Measurements from ENCODE around the gene HS1BP3.

Gene HS1BP3

GRCh38 chr2:20645761-20646160, 5.1 kb downstream of the HS1BP3 start:
- no peak for DNase-seq (ENCODE audit: low read depth)

- DNase-seq (ENCODE audit: low read depth), result no peak
Measured at GRCh38 chr2:20645301-20645701, 5.6 kb downstream of the HS1BP3 start.

- no peak for DNase-seq (ENCODE audit: low read depth)
Measured at GRCh38 chr2:20643826-20644225, 7.1 kb downstream of the HS1BP3 start.

GRCh38 chr2:20643060-20643459, 7.8 kb downstream of the HS1BP3 start:
- no peak for DNase-seq (ENCODE audit: low read depth)

GRCh38 chr2:20642055-20642971, 8.6 kb downstream of the HS1BP3 start:
- DNase-seq (ENCODE audit: low read depth), result peak; percentile 51

DNA sequence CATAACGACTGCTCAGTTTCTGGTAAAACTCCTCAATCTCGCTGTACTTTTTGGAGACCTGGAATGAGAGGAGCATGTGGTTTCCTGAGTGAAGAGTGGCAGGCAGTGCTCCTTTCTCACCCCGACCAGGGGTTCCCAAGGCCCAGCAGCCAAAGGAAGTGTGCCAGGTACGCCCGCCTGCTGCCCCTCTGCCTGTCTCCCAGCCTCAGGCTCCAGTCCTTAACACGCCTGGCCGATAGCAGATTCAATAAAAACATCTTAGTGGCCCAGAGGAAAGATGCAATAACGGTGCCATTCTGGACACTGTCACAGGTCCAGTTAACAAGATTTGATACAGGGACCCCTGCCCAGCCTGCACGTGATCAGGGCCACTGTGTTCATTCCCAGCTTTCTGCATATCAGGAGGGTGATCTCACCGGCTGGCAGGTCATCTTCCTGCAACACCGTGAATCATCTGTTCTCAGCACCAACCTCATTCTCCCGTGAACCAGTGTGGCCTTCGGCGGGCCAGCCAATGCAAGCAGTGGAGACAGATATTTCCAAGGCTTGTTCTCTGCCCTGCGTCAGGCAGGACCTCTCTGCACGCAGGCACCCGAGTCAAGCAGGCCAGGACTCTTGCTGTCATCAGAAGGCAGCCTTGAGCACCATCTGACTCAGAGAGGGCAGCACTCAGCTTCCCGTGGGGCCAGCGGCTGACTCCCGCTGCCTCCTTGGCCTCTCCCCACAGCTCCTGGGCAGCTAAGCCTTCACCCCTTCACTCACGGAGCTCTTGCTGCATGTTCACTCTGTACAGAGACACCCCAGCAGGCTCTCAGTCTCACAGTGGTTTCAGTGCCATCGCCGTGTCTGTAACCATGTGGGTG, 9.5 kb downstream of the HS1BP3 start:
- no peak for DNase-seq (ENCODE audit: low read depth)

- DNase-seq (ENCODE audit: low read depth), result no peak
Measured at GRCh38 chr2:20640411-20641122, 10.3 kb downstream of the HS1BP3 start.

- DNase-seq (ENCODE audit: low read depth), result no peak
Measured at GRCh38 chr2:20638646-20639430, 12.1 kb downstream of the HS1BP3 start.

- DNase-seq (ENCODE audit: low read depth), result no peak
Measured at GRCh38 chr2:20638014-20638413, 12.9 kb downstream of the HS1BP3 start.

DNA sequence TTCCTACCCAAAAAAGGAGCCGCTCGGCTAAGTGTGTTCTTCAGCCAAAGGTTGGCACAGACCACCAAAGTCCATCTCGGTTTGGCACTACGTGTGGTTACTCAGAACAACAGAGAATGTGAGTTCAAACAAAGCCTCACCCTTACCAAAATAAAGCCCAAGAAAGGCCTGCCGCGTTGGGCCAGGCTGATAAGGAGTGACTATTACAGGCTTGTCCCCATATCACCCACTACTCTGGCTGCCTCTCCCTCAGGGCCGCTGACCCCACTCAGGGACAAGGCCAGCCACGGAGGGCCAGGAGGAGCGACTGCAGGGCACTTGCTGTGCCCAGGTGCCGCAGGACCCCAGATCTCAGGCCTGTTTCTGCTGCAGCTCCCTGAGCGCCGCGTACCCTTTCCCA, 13.8 kb downstream of the HS1BP3 start:
- DNase-seq (ENCODE audit: low read depth), result no peak

- DNase-seq (ENCODE audit: low read depth), result no peak
Measured at GRCh38 chr2:20635675-20636584, 15.0 kb downstream of the HS1BP3 start.

- DNase-seq (ENCODE audit: low read depth), result no peak
Measured at GRCh38 chr2:20635113-20635510, 15.8 kb downstream of the HS1BP3 start.

- DNase-seq (ENCODE audit: low read depth), result no peak
Measured at GRCh38 chr2:20634507-20635112, 16.3 kb downstream of the HS1BP3 start.

DNA sequence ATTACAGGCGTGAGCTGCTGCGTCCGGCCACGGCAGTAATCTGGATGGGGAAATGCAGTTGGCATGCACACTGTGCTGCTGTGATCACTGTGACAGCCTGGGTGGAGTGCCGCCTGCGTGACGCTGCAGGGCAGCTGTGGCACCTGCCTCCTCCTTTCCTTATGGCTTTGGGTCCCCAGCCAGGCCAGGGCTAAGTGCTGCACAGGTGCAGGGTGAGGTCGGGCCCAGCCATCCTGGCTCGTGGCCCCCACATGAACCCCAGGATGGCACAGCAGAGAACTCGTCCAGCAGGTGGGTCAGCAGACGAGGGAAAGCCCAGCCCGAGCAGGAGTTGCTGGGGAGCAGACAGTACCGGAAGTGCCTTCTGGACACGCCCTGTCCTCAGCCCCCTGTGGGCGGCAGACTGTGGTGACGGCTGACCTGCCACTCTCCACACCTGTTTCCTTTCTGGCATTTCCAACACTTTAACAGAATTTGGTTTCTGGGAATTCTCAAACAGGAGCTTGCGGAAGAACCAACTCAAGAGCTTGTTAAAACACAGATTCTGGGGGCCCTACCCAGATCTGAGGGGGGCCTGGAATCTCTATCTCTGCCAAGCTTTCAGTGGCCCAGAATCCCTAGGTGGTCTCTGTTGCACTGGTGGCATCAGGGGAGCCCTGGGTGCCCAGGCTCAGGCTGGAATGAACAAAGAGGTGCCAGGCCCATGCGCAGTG, 16.9 kb downstream of the HS1BP3 start:
- no peak for DNase-seq (ENCODE audit: low read depth)

DNA sequence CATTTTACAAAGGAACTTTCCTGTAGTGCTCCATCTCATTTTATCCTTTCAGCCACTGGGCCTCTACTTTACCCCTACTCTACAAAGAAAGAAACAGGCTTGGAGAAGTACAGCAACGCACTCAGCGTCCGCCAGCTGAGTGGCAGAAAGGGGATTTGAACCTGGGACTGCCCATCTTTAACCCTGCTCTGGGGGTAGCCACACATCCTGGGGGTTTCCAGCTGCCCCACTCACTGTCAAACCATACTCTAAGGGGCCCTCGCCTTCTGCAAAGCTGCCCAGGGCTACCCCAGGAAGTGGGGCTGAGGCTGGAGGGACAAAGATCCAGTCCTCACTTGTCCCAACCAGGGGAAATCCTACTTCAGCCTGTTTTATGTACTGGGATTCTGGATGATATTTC, 17.9 kb downstream of the HS1BP3 start:
- DNase-seq (ENCODE audit: low read depth), result no peak

DNA sequence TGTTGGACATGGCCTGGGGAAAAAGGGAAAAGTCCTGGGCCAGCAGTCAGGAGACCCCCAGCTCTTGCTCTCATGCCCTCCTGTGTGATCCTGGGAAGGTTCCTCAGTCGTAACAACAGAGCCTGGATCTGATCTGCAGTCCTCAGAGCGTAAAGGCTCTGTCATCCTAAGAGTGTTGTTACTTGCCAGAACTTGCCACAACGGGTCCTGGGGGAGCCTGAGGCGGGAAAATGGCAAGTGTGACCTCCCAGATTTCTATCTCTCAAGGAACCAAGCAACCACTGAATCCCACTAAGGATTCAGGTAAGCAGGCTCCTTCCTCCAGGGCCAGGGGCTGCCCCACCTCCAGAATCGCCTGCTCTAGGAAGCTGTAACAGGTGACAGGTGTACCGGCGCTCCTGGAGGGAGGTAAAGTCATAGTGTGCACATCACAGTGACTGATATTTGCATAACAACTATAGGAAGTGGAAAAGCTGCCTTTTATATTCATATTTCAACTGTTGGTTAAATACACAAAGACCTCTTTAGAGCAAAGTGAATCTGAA, 18.4 kb downstream of the HS1BP3 start:
- no peak for DNase-seq (ENCODE audit: low read depth)

DNA sequence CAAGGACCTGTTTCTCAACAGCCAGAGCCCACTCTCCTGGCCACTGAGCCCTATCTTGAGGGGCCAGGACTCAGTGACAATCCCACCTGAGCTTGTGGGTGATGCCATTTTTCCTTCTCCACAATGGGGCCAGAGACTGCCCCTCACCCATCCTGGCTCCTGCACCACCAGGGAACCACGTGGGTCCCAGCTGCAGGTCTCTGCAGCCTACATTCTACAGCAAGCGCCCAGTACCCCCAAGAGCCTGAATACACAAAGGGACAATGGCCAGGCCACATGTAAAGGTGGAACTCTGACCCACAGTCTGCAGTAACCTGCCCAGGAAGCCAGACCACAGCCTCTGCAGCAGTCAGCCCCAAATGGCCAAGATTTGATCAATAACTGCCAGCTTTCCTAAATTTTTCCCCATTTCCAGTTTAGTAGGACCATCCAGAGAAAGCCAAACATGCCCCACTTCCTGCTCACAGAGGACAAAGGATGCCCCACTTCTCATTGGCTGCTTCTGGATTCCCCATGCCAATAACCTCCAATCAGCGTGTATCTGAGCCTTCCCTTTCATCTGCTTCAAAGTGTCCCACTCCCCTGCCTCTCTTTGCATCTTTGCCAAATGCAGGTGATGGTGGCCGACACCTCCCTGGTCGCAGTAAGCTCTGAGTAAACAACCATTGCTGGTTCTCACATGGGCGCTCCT, 19.1 kb downstream of the HS1BP3 start:
- no peak for DNase-seq (ENCODE audit: low read depth)

DNA sequence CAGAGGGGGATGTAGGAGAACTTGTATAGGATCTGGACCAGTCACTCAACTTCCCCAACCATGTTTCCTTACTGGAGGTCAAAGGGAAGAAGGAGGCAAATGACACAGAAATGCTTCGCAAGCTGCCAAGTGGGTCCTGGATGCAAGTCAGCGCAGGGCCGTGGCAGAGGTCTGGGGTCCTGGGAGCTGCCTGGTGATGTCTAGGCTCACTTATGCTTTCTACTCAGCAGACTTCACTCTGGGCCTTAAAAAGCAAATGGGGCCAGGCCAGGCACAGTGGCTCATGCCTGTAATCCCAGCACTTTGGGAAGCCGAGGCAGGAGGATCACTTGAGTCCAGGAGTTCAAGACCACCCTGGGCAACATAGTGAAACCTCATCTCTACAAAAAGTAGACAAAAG, 19.9 kb downstream of the HS1BP3 start:
- no peak for DNase-seq (ENCODE audit: low read depth)
